SH-SY5Y (cell line): Measurements from ENCODE around the gene PANX2.

Experiments used
- GATA2 ChIP-seq: IDR thresholded peaks from 2 replicates; pipeline ENCODE4 v1.6.1; 2011; ENCODE audit warnings: mild to moderate bottlenecking, low read depth, low read length
- GATA3 ChIP-seq: IDR thresholded peaks from 2 replicates; pipeline ENCODE4 v1.6.1; 2011; ENCODE audit warnings: low read depth, mild to moderate bottlenecking, low read length, moderate library complexity

- TF ChIP-seq GATA2 (no peak), GATA3 (no peak)
These were observed 32.5 kb upstream of the PANX2 start for GRCh38 chr22:50138041-50138440.
